IMR-90 (cell line): ENCODE data around the gene RPL39. TPM values are rescaled to one million over a fixed set of nuclear protein-coding genes. Genes with fewer than 3 reads are reported as not detected.

Experiments used
- ATAC-seq: fragments of 200-7000 bp; cut with Tn5 transposase; 2 replicates; pipeline ENCODE4 v1.9.1; 2020; ENCODE audit warnings: low read depth, mild to moderate bottlenecking, moderate library complexity
- BruUV-seq: library from RNA; stranded (reverse); fragments of 400-500 nt; replicated peaks from 2 replicates; lab custom pipeline; 2021; lab: Mats Ljungman, UMichigan
- CTCF ChIA-PET: fragments of 300-600 bp; formaldehyde crosslinking; extraction: SDS; loops from one replicate; lab custom pipeline; 2021; ENCODE audit warnings: antibody characterized with exemption; lab: Yijun Ruan, JAX
- POLR2A ChIA-PET: fragments of 300-600 bp; sonication (Branson Sonifier 250); formaldehyde crosslinking; loops from one replicate; lab custom pipeline; 2022; ENCODE audit warnings: antibody characterized with exemption; ENCODE audit not compliant: unreplicated experiment; lab: Charles Lee
- DNase-seq: peaks from one replicate; pipeline ENCODE4 v3.0.0; 2013
- H2AFZ ChIP-seq: replicated peaks from 2 replicates; pipeline ENCODE3; 2013; ENCODE audit warnings: low read length, mild to moderate bottlenecking; ENCODE audit not compliant: poor library complexity
- H2AK5ac ChIP-seq: 2 replicates; pipeline ENCODE4 v1.6.1; 2013; ENCODE audit warnings: low read depth, low read length, inconsistent platforms
- H2AK9ac ChIP-seq: replicated peaks from 2 replicates; pipeline ENCODE3; 2013; ENCODE audit warnings: mild to moderate bottlenecking, low read depth, low read length, moderate library complexity; ENCODE audit not compliant: poor library complexity
- H2BK120ac ChIP-seq: 2 replicates; pipeline ENCODE4 v1.6.1; 2013; ENCODE audit warnings: low read depth, low read length, inconsistent platforms
- H2BK15ac ChIP-seq: 3 replicates; pipeline ENCODE4 v1.6.1; 2013; ENCODE audit warnings: low read depth, low read length, inconsistent platforms
- H2BK20ac ChIP-seq: 2 replicates; pipeline ENCODE4 v1.6.1; 2013; ENCODE audit warnings: low read depth, mild to moderate bottlenecking, inconsistent platforms, low read length, moderate library complexity
- H2BK5ac ChIP-seq: 2 replicates; pipeline ENCODE4 v1.6.1; 2013; ENCODE audit warnings: mild to moderate bottlenecking, low read depth, low read length, inconsistent platforms; ENCODE audit not compliant: poor library complexity, severe bottlenecking
- H3K14ac ChIP-seq: replicated peaks from 2 replicates; pipeline ENCODE4 v1.6.1; 2013; ENCODE audit warnings: low read depth, low read length, inconsistent platforms
- H3K18ac ChIP-seq: 2 replicates; pipeline ENCODE4 v1.6.1; 2013; ENCODE audit warnings: low read depth, low read length, control low read depth
- H3K23ac ChIP-seq: 2 replicates; pipeline ENCODE4 v1.6.1; 2013; ENCODE audit warnings: low read depth, low read length, inconsistent platforms
- H3K27ac ChIP-seq: 2 replicates; pipeline ENCODE4 v1.5.1; 2013; ENCODE audit warnings: mild to moderate bottlenecking, control low read depth, low read length; ENCODE audit not compliant: insufficient read depth
- H3K27me3 ChIP-seq: 2 replicates; pipeline ENCODE4 v1.6.1; 2013; ENCODE audit warnings: low read length; ENCODE audit not compliant: control insufficient read depth, insufficient read depth
- H3K36me3 ChIP-seq: 2 replicates; pipeline ENCODE4 v1.6.1; 2013; ENCODE audit warnings: low read length, mixed read lengths; ENCODE audit not compliant: control insufficient read depth, insufficient read depth
- H3K4ac ChIP-seq: 2 replicates; pipeline ENCODE4 v1.6.1; 2013; ENCODE audit warnings: low read depth, low read length, inconsistent platforms
- H3K4me1 ChIP-seq: 2 replicates; pipeline ENCODE4 v1.6.1; 2013; ENCODE audit warnings: low read length, mixed read lengths; ENCODE audit not compliant: control insufficient read depth, insufficient read depth
- H3K4me2 ChIP-seq: 2 replicates; pipeline ENCODE4 v1.6.1; 2013; ENCODE audit warnings: low read depth, mild to moderate bottlenecking, control low read depth, low read length, moderate library complexity
- H3K4me3 ChIP-seq: 2 replicates; pipeline ENCODE4 v1.5.1; 2013; ENCODE audit warnings: low read depth, mild to moderate bottlenecking, control low read depth, low read length, moderate library complexity; ENCODE audit not compliant: insufficient read depth
- H3K56ac ChIP-seq: 2 replicates; pipeline ENCODE4 v1.6.1; 2013; ENCODE audit warnings: low read length, inconsistent platforms; ENCODE audit not compliant: insufficient read depth; ENCODE audit errors: extremely low read depth
- H3K79me1 ChIP-seq, 2 experiments: 2 replicates each; pipeline ENCODE4 v1.6.1; 2013; ENCODE audit warnings: low read length in 2 of 2, inconsistent platforms in 1 of 2, low read depth in 1 of 2
- H3K9ac ChIP-seq: 2 replicates; pipeline ENCODE4 v1.6.1; 2013; ENCODE audit warnings: low read depth, low read length, control low read depth
- H3K9me1 ChIP-seq: 2 replicates; pipeline ENCODE4 v1.6.1; 2013; ENCODE audit warnings: low read length, inconsistent platforms; ENCODE audit not compliant: insufficient read depth
- H3K9me3 ChIP-seq: 2 replicates; pipeline ENCODE4 v1.6.1; 2013; ENCODE audit warnings: low read length; ENCODE audit not compliant: control insufficient read depth, insufficient read depth
- H4K20me1 ChIP-seq: 2 replicates; pipeline ENCODE4 v1.6.1; 2013; ENCODE audit warnings: low read length, inconsistent platforms; ENCODE audit not compliant: insufficient read depth
- H4K5ac ChIP-seq: 2 replicates; pipeline ENCODE4 v1.6.1; 2013; ENCODE audit warnings: mild to moderate bottlenecking, low read depth, low read length, control low read depth
- H4K8ac ChIP-seq, 2 experiments: 2 replicates each; pipeline ENCODE4 v1.6.1; 2013; ENCODE audit warnings: low read depth in 2 of 2, low read length in 2 of 2, control low read depth in 1 of 2, inconsistent platforms in 1 of 2
- H4K91ac ChIP-seq: 2 replicates; pipeline ENCODE4 v1.6.1; 2013; ENCODE audit warnings: low read depth, low read length, inconsistent platforms; ENCODE audit not compliant: insufficient read depth
- BHLHE40 ChIP-seq: fragments of 150-350 bp; IDR thresholded peaks from 2 replicates; pipeline ENCODE4 v1.6.1; 2016; ENCODE audit warnings: mild to moderate bottlenecking, low read depth, low read length
- CEBPB ChIP-seq: IDR thresholded peaks from 2 replicates; pipeline ENCODE4 v1.6.1; 2012; ENCODE audit warnings: low read depth, low read length, improper control_type of control experiment
- CHD1 ChIP-seq: IDR thresholded peaks from 2 replicates; pipeline ENCODE4 v1.6.1; 2012; ENCODE audit warnings: low read depth, low read length, improper control_type of control experiment
- ELK1 ChIP-seq: fragments of 150-350 bp; IDR thresholded peaks from 2 replicates; pipeline ENCODE4 v1.6.1; 2016; ENCODE audit warnings: low read depth, mild to moderate bottlenecking, low read length, moderate library complexity, borderline replicate concordance
- FOS ChIP-seq: fragments of 150-350 bp; IDR thresholded peaks from 2 replicates; pipeline ENCODE4 v1.6.1; 2016; ENCODE audit warnings: low read depth, low read length
- MAFK ChIP-seq: IDR thresholded peaks from 2 replicates; pipeline ENCODE4 v1.6.1; 2012; ENCODE audit warnings: low read depth, low read length, improper control_type of control experiment
- MAZ ChIP-seq: IDR thresholded peaks from 2 replicates; pipeline ENCODE4 v1.6.1; 2012; ENCODE audit warnings: low read depth, mild to moderate bottlenecking, low read length, improper control_type of control experiment, moderate library complexity, borderline replicate concordance
- MXI1 ChIP-seq: IDR thresholded peaks from 2 replicates; pipeline ENCODE4 v1.6.1; 2012; ENCODE audit warnings: low read depth, mild to moderate bottlenecking, low read length, moderate library complexity, borderline replicate concordance
- NFE2L2 ChIP-seq: fragments of 150-350 bp; IDR thresholded peaks from 2 replicates; pipeline ENCODE4 v1.6.1; 2016; ENCODE audit warnings: low read depth, mild to moderate bottlenecking, low read length
- POLR2A ChIP-seq: IDR thresholded peaks from 2 replicates; pipeline ENCODE4 v1.6.1; 2012; ENCODE audit warnings: mild to moderate bottlenecking, low read depth, low read length
- RAD21 ChIP-seq: IDR thresholded peaks from 2 replicates; pipeline ENCODE4 v1.6.1; 2012; ENCODE audit warnings: low read length, improper control_type of control experiment
- RCOR1 ChIP-seq: IDR thresholded peaks from 2 replicates; pipeline ENCODE4 v1.6.1; 2012; ENCODE audit warnings: mild to moderate bottlenecking, low read length, improper control_type of control experiment; ENCODE audit not compliant: insufficient replicate concordance
- RFX5 ChIP-seq: IDR thresholded peaks from 2 replicates; pipeline ENCODE4 v1.8.0; 2012; ENCODE audit warnings: low read depth, mild to moderate bottlenecking, low read length, moderate library complexity
- SMC3 ChIP-seq: fragments of 150-350 bp; IDR thresholded peaks from 2 replicates; pipeline ENCODE4 v1.6.1; 2016; ENCODE audit warnings: low read depth, mild to moderate bottlenecking, antibody characterized with exemption, low read length, moderate library complexity
- whole genome bisulfite sequencing, 2 experiments: methylation state at CpG; one replicate each; pipeline versions ENCODE4 v1.1.5 to v1.1.7; 2013; ENCODE audit warnings: missing lambda C conversion rate in 2 of 2; ENCODE audit not compliant: insufficient read length in 1 of 2; ENCODE audit errors: extremely low coverage in 2 of 2; 5-methylcytosine and 5-hydroxymethylcytosine counted together
- dilution Hi-C: fragments of 300-500 bp; cut with HindIII; formaldehyde crosslinking; loops from one replicate; pipeline ENCODE4 v1.14.3; 2018; ENCODE audit warnings: low sequenced_read_pairs; ENCODE audit not compliant: unreplicated experiment
- in situ Hi-C: fragments of 300-500 bp; cut with MboI; formaldehyde crosslinking; loops from 3 replicates; pipeline ENCODE4 v1.14.3; 2019; ENCODE audit warnings: low sequenced_read_pairs, inconsistent platforms, mixed read lengths
- intact Hi-C: fragments of 100-400 bp; cut with micrococcal nuclease; formaldehyde crosslinking; loops from 2 replicates; pipeline ENCODE4 v1.10.0; 2022
- polyA plus RNA-seq, 3 experiments: library from polyadenylated mRNA; depleted of rRNA; stranded (reverse); fragments of >200 nt; gene quantifications; 2 replicates each; pipeline ENCODE4 v1.2.3, GENCODE V29; 2012; ENCODE audit warnings: low replicate concordance in 1 of 3
- total RNA-seq: library from RNA; depleted of rRNA; stranded (reverse); fragments of >200 nt; gene quantifications from 2 replicates; pipeline ENCODE4 v1.2.3, GENCODE V29; 2012
- TF ChIP-seq, protein P1 (sequence below): conservative IDR thresholded peaks from 2 replicates; pipeline ENCODE4 v1.5.1; 2012; ENCODE audit warnings: mild to moderate bottlenecking, low read depth, low read length, improper control_type of control experiment
- TF ChIP-seq, protein P2 (sequence below): fragments of 150-350 bp; IDR thresholded peaks from 2 replicates; pipeline ENCODE4 v1.6.1; 2017; ENCODE audit warnings: mild to moderate bottlenecking, antibody characterized with exemption, low read length, low read depth

Gene RPL39
- total and polyA plus RNA-seq, 2 of the 4 experiments (the other 2 are of a cell fraction) = 681 to 2,357 TPM

DNA sequence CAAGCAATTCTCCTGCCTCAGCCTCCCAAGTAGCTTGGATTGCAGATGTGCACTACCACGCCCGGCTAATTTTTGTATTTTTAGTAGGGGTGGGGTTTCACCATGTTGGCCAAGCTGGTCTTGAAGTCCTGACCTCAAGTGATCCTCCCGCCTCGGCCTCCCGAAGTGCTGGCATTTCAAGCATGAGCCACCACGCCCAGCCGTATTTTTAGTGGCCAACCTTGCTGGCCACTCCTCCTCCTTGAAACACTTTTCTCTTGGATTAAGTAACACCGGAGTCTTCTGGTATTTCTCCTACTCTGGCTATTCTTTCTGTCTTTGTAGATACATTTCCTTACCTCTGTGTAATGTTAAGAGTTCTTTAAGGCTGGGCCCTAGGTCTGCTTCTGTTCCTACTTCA, 11.1 kb upstream of the RPL39 start:
- Histone ChIP-seq H3K4ac (no peak overlapping the region), H2BK120ac (no peak overlapping the region), H3K9ac (no peak overlapping the region), H4K5ac (no peak overlapping the region), H2BK15ac (no peak overlapping the region), H3K18ac (no peak overlapping the region), H3K79me1 (no peaks in the 10 kb centered on the region), H3K4me2 (no peak overlapping the region), H2AFZ (no peak overlapping the region), H3K23ac (no peak overlapping the region), H4K8ac (no peak overlapping the region), H3K9me3 (no peaks in the 10 kb centered on the region), H3K36me3 (no peaks in the 10 kb centered on the region), H2AK9ac (no peak overlapping the region), H3K27ac (no peak overlapping the region), H2AK5ac (no peak overlapping the region), H3K56ac (no peak overlapping the region), H3K9me1 (no peaks in the 10 kb centered on the region), H2BK5ac (no peak overlapping the region), H3K4me1 (no peaks in the 10 kb centered on the region), H3K4me3 (no peak overlapping the region), H4K91ac (no peak overlapping the region), H3K27me3 (no peaks in the 10 kb centered on the region), H4K20me1 (no peaks in the 10 kb centered on the region), H2BK20ac (no peak overlapping the region), H3K14ac (no peak overlapping the region)
- dilution Hi-C loops (no loop called here), intact Hi-C loops (no loop called here), in situ Hi-C loops (no loop called here)
- POLR2A ChIA-PET = interaction anchor here (0.8 kb wide), 1 partner anchor 11 kb away, joined by 6 read pairs; the partner anchor contains the start of gene RPL39
- no CpG with 5 or more reads among the region's 8 CpGs for WGBS, 2 experiments
- CTCF ChIA-PET = no interaction called here
- DNase-seq (no peak), ATAC-seq (no peak)
- TF ChIP-seq, protein P1, sequence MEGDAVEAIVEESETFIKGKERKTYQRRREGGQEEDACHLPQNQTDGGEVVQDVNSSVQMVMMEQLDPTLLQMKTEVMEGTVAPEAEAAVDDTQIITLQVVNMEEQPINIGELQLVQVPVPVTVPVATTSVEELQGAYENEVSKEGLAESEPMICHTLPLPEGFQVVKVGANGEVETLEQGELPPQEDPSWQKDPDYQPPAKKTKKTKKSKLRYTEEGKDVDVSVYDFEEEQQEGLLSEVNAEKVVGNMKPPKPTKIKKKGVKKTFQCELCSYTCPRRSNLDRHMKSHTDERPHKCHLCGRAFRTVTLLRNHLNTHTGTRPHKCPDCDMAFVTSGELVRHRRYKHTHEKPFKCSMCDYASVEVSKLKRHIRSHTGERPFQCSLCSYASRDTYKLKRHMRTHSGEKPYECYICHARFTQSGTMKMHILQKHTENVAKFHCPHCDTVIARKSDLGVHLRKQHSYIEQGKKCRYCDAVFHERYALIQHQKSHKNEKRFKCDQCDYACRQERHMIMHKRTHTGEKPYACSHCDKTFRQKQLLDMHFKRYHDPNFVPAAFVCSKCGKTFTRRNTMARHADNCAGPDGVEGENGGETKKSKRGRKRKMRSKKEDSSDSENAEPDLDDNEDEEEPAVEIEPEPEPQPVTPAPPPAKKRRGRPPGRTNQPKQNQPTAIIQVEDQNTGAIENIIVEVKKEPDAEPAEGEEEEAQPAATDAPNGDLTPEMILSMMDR = no peak
- TF ChIP-seq, protein P2, sequence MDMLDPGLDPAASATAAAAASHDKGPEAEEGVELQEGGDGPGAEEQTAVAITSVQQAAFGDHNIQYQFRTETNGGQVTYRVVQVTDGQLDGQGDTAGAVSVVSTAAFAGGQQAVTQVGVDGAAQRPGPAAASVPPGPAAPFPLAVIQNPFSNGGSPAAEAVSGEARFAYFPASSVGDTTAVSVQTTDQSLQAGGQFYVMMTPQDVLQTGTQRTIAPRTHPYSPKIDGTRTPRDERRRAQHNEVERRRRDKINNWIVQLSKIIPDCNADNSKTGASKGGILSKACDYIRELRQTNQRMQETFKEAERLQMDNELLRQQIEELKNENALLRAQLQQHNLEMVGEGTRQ = no peak
- no peak for TF ChIP-seq ELK1
- TF ChIP-seq CHD1 = no peak
- TF ChIP-seq RFX5 = no peak
- no peak for TF ChIP-seq RCOR1
- TF ChIP-seq MAZ = no peak
- no peak for TF ChIP-seq NFE2L2
- TF ChIP-seq BHLHE40 = no peak
- TF ChIP-seq POLR2A = no peak
- no peak for TF ChIP-seq MAFK
- no peak for TF ChIP-seq FOS
- TF ChIP-seq RAD21 = no peak
- TF ChIP-seq CEBPB = no peak
- TF ChIP-seq SMC3 = no peak
- no peak for TF ChIP-seq MXI1
- BruUV-seq = no TSS peak
